Activated T-cell treated with anti-CD3 and anti-CD28 coated beads, Interleukin-2, amount 50 U/mL, for 72 hours (primary cell): ENCODE results near the gene ATXN7L3. TPM values are rescaled to one million over a fixed set of nuclear protein-coding genes. Genes with fewer than 3 reads are reported as not detected.
"Not testable (repeated sequence)": the region's sequence is repeated elsewhere in the genome, so short reads cannot be mapped to it uniquely, and the experiment has no call there.

Experiments
- ATAC-seq, 2 donors: fragments of 150-1000 bp; cut with Tn5 transposase; replicated peaks in 1 of 2; 2 replicates each; pipeline ENCODE4 v1.10.0; 2021; ENCODE audit warnings: moderate library complexity in 2 of 2, mild to moderate bottlenecking in 1 of 2
- DNase-seq, 2 donors: peaks; one replicate each; pipeline ENCODE4 v3.0.0; 2021 to 2022; ENCODE audit warnings: mixed read lengths in 1 of 2
- H3K27ac Mint-ChIP-seq: one replicate; pipeline ENCODE4 v1.8.0; 2022; ENCODE audit warnings: mild to moderate bottlenecking, moderate library complexity, mixed read lengths
- H3K27me3 Mint-ChIP-seq: one replicate; pipeline ENCODE4 v1.8.0; 2022; ENCODE audit warnings: low read depth, mixed read lengths
- H3K36me3 Mint-ChIP-seq, 2 donors: one replicate each; pipeline ENCODE4 v1.8.0; 2022; ENCODE audit warnings: mixed read lengths in 2 of 2, mild to moderate bottlenecking in 1 of 2; ENCODE audit not compliant: insufficient read depth in 2 of 2
- H3K4me1 Mint-ChIP-seq: one replicate; pipeline ENCODE4 v1.8.0; 2022; ENCODE audit warnings: low read depth, mixed read lengths
- H3K4me3 Mint-ChIP-seq, 2 donors: one replicate each; pipeline ENCODE4 v1.8.0; 2022; ENCODE audit warnings: mild to moderate bottlenecking in 2 of 2, mixed read lengths in 2 of 2, moderate library complexity in 2 of 2
- H3K9me3 Mint-ChIP-seq, 2 donors: one replicate each; pipeline ENCODE4 v1.8.0; 2022; ENCODE audit warnings: mixed read lengths in 2 of 2
- total RNA-seq, 2 donors: library from RNA; stranded (reverse); gene quantifications; one replicate each; pipeline ENCODE4 v1.2.3, GENCODE V29; 2022

The ATXN7L3 gene
- total RNA-seq, 2 donors from 2014 or later, result 96.1 to 97.6 TPM

DNA sequence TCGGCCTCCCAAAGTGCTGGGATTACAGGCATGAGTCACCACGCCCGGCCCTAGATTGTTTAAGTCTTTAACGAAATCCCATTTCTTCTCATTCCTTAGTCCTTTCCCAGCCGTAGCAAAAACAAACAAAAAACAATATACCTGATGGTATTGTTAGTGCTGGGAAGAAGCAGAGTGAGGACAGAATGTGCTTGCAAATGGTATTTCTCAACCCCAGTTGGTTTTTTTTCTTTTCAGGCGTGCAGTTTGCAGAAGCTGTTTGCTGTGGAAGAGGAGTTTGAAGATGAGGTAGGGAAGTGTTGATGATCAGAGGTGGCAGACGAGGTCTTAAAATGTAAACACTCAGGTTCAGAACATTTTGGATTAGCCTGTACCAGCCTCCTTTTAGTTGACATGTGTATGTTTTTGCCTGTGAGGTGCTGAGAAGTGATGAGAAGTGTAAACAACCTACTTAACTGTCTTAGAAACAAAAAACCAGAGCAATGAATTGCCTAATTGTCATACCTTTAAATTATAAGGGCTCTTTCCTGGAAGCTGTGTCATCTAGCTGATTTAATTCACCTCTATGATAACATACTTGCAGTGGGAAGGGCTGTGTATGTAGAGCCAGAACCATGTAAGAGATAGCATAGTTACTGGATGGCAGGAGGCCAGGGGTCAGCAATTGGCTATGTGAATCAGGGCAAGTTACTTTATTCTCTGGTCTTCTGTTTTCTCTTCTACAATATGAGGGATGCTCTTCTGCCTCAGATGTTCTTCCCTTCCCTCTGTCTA, 54.5 kb downstream of the ATXN7L3 start:
- Mint-ChIP-seq H3K36me3 (peaks cover 3 to 17% of the 10 kb centered on the region in 2 donors), H3K27ac (no peak overlapping the region), H3K9me3 (no peaks in the 10 kb centered on the region), H3K27me3 (no peaks in the 10 kb centered on the region), H3K4me3 (no peak overlapping the region), H3K4me1 (peaks cover 25% of the 10 kb centered on the region)
- ATAC-seq, result no peak
- DNase-seq, result no peak

GRCh38 chr17:44143921-44144320, 55.8 kb downstream of the ATXN7L3 start:
- not testable (repeated sequence) for H3K27me3 Mint-ChIP-seq, H3K9me3 Mint-ChIP-seq, DNase-seq, H3K4me3 Mint-ChIP-seq, ATAC-seq, H3K27ac Mint-ChIP-seq
- Mint-ChIP-seq H3K36me3 (peaks cover 1 to 13% of the 10 kb centered on the region in 2 donors), H3K4me1 (peaks cover 20% of the 10 kb centered on the region)

Other genes with a start within 250 kb of the ATXN7L3 start
- gene PYY, start 245.9 kb downstream of the ATXN7L3 start, total RNA-seq, result not detected
- gene NAGS, start 195.3 kb downstream of the ATXN7L3 start, total RNA-seq, result 1 to 10 TPM; 1.4 to 1.8 TPM
- 10 to 100 TPM; 32.3 to 34.9 TPM for gene TMEM101, start 184.9 kb downstream of the ATXN7L3 start, total RNA-seq
- 10 to 100 TPM; 46.0 to 52.8 TPM for gene LSM12, start 133.2 kb downstream of the ATXN7L3 start, total RNA-seq
- 10 to 100 TPM; 18.4 to 19.7 TPM for gene G6PC3, start 129.1 kb downstream of the ATXN7L3 start, total RNA-seq
- gene HDAC5, start 76.2 kb downstream of the ATXN7L3 start, total RNA-seq, result 10 to 100 TPM; 34.7 to 37.8 TPM
- 10 to 100 TPM; 20.7 to 27.8 TPM for gene HROB, start 58.0 kb downstream of the ATXN7L3 start, total RNA-seq
- under 1 TPM; 0.34 to 0.44 TPM for gene ASB16, start 29.2 kb downstream of the ATXN7L3 start, total RNA-seq
- gene TMUB2, start 12.9 kb downstream of the ATXN7L3 start, total RNA-seq, result 10 to 100 TPM; 40.8 to 46.2 TPM
- gene UBTF, start 19.8 kb upstream of the ATXN7L3 start, total RNA-seq, result 100 to 1,000 TPM; 105 to 125 TPM
- not detected for gene SLC4A1, start 68.3 kb upstream of the ATXN7L3 start, total RNA-seq
- 1 to 10 TPM in 1 of 2 donors, under 1 TPM in 1; 0.35 to 1.4 TPM for gene RUNDC3A, start 108.7 kb upstream of the ATXN7L3 start, total RNA-seq
- 10 to 100 TPM; 83.6 to 97.2 TPM for gene SLC25A39, start 124.9 kb upstream of the ATXN7L3 start, total RNA-seq
- gene GRN, start 145.4 kb upstream of the ATXN7L3 start, total RNA-seq, result 10 to 100 TPM; 57.8 to 58.7 TPM
- under 1 TPM; 0.14 to 0.41 TPM for gene FAM171A2, start 164.0 kb upstream of the ATXN7L3 start, total RNA-seq
- gene ITGA2B, start 189.8 kb upstream of the ATXN7L3 start, total RNA-seq, result 1 to 10 TPM; 2.1 to 3.2 TPM